Activated CD8-positive, alpha-beta memory T cell treated with anti-CD3 and anti-CD28 coated beads, Interleukin-2, amount 50 U/mL, for 1 hour (primary cell): ENCODE measurements around the gene DNM2.
"Not testable (repeated sequence)": the region's sequence is repeated elsewhere in the genome, so short reads cannot be mapped to it uniquely, and the experiment has no call there.

ENCODE experiments used
- DNase-seq: peaks from one replicate; pipeline ENCODE4 v3.0.0-alpha.2; 2020; ENCODE audit errors: extremely low read depth

DNM2 gene

GRCh38 chr19:10725415-10725814 is 7.5 kb downstream of the DNM2 start:
- DNase-seq = no peak

DNA sequence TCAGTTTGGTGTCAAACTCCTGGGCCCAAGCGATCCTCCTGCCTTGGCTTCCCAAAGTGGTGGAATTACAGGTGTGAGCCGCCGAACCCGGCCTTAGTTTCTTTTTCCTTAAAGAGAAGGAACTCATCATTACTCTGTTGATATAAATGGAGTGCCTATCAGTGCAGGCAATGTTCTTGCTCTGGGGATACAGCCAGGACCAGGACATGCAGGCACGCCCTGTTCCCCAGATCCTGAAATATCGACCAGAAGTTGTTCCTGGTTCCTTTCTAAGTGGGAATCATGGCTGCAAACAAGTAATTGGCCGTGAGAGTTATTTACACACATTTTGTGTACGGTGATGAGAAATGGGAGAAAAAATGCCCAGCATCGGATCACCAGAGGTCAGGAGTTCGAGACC is 8.4 kb downstream of the DNM2 start:
- no peak for DNase-seq

DNA sequence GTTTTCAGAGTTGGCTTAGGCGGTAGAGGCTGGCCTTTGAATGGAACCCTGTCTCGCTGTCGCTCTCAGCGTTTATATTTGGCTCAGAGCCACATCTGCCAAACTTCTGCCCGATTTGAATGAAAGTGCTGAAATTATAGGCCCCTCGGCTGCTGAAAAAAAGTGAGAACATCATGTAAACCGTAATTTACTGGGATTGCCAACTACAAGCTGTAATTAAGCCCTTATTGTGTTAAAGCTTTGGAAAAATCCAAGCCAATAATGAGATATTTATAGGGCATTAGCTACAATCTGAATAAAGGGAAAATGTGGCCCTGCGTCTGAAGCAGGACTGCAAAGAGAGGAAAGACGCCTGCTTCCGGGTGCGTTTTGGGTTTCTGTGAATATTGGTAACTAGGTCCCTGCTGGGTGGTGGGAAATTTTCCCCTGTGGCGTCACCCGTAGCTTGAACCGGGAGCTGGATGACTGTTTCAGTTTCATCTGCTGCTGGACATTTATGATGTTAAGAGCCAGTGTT is 9.9 kb downstream of the DNM2 start:
- DNase-seq = no peak

DNA sequence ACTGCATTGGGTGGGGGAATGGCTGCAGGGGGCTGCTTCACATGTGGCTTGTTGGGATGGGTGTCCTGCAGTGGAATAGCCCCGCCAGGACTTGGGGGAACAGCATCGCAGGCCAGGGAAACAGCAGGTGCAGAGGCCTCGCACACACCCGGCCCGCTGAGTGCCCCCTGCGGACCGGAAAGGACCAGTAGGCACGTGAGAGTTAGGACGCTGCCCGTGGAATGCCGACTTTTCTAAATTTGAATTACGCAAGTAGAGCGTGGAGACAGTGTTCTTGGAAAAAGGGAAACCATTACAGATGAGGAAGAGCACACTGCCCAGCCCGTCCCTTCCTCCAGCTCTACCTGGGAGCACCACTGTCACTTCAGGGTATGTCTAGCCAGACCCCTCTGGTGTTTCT is 11.5 kb downstream of the DNM2 start:
- DNase-seq = no peak

- DNase-seq = no peak
Observed at GRCh38 chr19:10730932-10731331, 13.1 kb downstream of the DNM2 start.

GRCh38 chr19:10735741-10736140 is 17.9 kb downstream of the DNM2 start:
- no peak for DNase-seq

GRCh38 chr19:10736189-10736588 is 18.3 kb downstream of the DNM2 start:
- no peak for DNase-seq

GRCh38 chr19:10736916-10737551 is 19.2 kb downstream of the DNM2 start:
- no peak for DNase-seq

DNA sequence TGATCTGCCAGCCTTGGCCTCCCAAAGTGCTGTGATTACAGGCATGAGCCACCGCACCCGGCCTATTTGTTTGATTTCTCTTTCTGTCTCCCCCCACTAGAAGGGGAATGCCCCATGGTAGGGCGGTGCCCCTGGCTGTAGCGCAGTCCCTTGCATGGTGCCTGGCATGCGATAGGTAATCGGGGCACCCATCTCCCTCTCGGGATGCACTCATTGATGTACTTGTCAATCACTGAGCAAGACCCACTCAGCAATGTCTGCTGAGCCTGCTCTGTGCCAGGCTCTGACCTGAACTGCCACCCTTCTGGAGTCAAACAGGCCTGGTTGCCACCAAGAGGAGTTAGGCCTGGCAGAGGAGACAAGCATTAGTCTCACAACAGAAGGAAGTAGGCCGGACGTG is 19.8 kb downstream of the DNM2 start:
- no peak for DNase-seq

- DNase-seq = no peak
Observed at GRCh38 chr19:10740798-10741197, 22.9 kb downstream of the DNM2 start.

GRCh38 chr19:10742476-10742875 is 24.6 kb downstream of the DNM2 start:
- DNase-seq = no peak

DNA sequence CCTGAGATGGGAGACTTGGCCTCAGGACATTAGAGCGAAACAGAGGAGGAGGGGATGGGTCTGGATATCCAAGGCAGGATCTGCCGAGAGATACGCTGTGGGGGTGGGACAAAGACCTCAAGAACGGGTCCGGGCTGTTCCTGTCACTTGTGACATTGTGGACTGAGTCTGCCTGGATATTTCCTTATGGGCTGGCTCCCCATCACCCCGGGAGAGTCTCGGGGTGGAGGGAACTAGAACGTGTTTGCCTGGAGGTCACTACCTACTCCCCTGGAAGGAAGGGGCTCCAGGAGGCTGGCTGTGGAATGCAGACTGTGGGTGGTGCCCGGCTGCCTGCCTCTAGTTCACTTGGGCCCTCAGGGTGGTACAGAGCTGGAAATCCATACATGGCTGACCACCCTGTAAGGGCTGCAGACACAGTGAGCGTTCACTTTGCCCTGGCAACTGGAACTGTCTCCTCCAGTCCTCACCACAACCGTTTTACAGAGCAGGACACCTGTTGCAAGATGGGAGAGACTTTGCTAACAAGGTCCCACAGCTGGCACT is 26.4 kb downstream of the DNM2 start:
- no peak for DNase-seq

DNA sequence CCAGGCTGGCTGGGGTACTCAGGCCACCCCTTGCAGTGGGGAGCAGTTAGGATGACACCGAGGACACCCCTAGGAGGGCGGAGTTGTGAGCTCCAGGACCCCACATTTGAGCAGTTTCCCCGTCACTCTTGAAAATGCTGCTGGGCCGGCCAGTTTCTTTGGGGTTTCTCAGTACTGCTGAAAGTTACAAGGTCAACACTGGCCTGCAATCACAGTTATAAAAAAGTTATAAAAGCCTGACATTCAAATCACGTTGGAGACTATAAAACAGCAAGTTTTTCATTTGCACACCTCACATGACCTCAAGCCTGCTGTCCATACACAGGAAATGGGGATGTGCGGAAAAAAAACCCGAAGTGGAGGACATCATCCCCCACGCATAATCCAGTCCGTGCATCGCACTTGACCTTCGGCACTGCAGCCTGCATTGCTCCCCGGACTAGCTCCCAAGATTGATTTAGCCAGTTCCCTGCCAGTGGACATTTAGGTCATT is 27.0 kb downstream of the DNM2 start:
- no peak for DNase-seq

DNA sequence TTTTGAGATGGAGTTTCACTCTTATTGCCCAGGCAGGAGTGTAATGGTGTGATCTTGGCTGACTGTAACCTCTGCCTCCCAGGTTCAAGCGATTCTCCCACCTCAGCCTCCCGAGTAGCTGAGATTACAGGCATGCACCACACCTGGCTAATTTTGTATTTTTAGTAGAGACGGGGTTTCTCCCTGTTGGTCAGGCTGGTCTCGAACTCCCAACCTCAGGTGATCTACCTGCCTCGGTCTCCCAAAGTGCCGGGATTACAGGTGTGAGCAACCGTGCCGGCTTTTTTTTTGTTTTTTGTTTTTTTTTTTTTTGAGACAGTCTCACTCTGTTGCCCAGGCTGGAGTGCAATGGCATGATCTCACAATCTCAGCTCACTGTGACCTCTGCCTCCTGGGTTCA is 28.6 kb downstream of the DNM2 start:
- DNase-seq = not testable (repeated sequence)

DNA sequence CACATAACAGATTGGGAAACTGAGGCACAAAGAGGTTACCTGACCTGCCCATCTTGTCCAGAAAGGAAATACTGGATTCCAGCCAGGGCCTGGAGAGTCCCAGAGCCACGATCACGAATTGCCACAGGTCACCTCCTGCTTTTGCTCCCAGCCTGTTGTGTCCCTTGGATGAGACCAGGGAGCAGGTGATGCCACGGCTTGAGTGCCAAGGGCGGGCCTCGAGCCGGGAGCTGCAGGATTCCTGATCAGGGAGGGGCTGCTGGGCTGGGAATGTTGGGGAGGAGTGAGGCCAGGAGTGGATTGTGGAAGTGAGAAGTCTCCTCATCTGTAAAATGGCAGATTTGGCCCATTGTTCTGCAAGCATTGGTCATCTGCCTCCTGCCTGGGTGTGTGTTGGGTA is 29.4 kb downstream of the DNM2 start:
- DNase-seq = no peak

GRCh38 chr19:10747674-10748073 is 29.8 kb downstream of the DNM2 start:
- no peak for DNase-seq

- no peak for DNase-seq
Observed at GRCh38 chr19:10748195-10748926, 30.5 kb downstream of the DNM2 start.

- DNase-seq = no peak
Observed at GRCh38 chr19:10748927-10749434, 31.1 kb downstream of the DNM2 start.

DNA sequence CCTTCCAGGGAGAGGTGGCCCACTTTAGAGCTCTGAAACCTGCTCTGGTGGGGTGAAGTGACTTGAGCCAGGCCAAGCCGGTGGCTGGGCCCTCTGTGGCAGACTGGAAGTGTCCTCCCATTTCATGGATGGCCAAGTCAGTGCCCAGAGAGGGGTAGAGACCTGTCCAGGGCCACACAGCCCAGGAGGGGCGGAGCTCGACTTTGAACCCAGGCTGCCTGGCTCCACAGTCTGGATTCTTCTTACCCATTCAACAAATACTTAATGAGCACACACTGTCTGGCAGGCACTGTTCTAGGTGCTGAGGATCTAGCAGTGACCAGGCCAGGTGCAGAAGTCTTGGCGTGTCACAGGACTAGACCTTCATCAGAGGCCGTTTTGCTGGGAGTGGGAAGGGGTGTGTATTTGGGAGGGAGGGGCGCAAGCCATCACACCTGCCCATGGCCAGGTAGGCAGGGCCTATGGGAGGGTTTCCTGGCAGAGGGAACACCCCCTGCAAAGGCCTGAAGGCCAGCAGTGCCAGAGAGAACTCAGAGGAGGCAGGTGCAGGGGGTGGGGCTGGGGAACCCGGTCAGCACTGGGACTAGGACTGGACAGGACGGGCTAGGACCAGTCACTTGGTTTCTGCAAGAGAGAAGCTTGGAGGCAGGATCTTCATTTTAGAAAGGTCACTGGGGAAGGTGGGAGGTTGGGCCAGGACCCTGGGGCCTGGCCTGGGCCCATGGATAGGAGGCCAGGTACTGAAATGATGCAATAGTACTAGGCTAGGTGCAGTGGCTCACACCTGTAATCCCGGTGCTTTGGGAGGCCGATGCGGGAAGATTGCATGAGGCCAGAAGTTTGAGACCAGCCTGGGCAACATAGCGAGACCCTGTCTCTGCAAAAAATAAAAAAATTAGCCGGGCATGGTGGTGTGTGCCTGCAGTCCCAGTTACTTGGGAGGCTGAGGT is 31.8 kb downstream of the DNM2 start:
- no peak for DNase-seq

DNA sequence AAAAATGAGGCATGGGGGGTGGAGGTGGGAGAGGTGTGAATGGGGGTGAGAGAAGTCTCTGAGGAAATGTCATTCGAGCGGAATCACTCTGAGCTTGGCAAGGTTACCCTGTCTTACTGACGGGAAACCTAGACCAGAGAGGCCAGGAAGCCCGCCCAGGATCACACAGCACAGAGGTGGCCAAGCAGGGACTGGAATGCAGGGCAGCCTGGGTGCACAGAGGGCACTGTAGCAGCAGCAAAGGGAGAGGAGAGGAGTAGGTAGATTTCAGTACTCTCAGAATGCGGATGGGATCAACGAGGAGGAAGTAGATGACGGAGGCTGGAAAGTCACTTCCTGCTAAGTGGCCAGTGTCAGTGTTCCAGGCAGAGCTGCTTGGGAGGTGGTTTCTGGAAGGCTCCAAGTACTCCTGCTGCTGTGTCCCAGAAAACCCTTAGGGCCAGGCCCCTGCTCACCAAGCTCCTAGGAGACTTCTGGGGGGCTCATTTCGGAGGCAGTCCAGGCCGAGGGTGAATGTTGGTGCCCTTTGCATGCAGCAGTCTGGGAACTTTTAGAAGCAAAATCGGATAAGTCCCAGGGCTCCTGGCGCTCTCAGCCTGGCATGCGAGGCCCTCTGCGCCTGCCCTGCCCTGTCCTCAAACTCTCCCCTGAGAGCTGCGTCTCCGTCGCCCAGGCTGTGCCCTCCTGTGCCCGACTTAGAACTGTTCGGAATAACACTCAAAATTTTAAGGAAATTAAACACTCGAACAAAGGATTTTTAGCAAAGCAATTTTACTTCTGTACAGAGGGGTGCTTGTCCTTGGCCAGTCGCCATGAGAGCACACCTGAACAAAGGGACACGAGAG is 33.5 kb downstream of the DNM2 start:
- DNase-seq = no peak
